ENCODE measurements around the gene AK5.

AK5 gene

GRCh38 chr1:77354536-77354935 is 72.7 kb downstream of the AK5 start:
- TF ChIP-seq ESRRG (CRISPR knock-in tag; IDR thresholded peaks at IDR 0.05) (no peak), ZNF70 (CRISPR knock-in tag; IDR thresholded peaks at IDR 0.05) (no peak), SNAI2 (CRISPR knock-in tag; IDR thresholded peaks at IDR 0.05) (no peak), ZNF8 (CRISPR knock-in tag; IDR thresholded peaks at IDR 0.05) (no peak), CSDC2 (CRISPR knock-in tag; IDR thresholded peaks at IDR 0.05) (no peak), ZNF565 (CRISPR knock-in tag; conservative IDR thresholded peaks at IDR 0.05; ENCODE audit: low read depth) (no peak), TOX (CRISPR knock-in tag; IDR thresholded peaks at IDR 0.05; ENCODE audit: borderline replicate concordance) (no peak)
- TF ChIP-seq, protein P1, sequence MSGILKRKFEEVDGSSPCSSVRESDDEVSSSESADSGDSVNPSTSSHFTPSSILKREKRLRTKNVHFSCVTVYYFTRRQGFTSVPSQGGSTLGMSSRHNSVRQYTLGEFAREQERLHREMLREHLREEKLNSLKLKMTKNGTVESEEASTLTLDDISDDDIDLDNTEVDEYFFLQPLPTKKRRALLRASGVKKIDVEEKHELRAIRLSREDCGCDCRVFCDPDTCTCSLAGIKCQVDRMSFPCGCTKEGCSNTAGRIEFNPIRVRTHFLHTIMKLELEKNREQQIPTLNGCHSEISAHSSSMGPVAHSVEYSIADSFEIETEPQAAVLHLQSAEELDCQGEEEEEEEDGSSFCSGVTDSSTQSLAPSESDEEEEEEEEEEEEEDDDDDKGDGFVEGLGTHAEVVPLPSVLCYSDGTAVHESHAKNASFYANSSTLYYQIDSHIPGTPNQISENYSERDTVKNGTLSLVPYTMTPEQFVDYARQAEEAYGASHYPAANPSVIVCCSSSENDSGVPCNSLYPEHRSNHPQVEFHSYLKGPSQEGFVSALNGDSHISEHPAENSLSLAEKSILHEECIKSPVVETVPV (CRISPR knock-in tag; IDR thresholded peaks at IDR 0.05): no peak
- TF ChIP-seq, protein P2, sequence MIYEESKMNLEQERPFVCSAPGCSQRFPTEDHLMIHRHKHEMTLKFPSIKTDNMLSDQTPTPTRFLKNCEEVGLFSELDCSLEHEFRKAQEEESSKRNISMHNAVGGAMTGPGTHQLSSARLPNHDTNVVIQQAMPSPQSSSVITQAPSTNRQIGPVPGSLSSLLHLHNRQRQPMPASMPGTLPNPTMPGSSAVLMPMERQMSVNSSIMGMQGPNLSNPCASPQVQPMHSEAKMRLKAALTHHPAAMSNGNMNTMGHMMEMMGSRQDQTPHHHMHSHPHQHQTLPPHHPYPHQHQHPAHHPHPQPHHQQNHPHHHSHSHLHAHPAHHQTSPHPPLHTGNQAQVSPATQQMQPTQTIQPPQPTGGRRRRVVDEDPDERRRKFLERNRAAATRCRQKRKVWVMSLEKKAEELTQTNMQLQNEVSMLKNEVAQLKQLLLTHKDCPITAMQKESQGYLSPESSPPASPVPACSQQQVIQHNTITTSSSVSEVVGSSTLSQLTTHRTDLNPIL (CRISPR knock-in tag; IDR thresholded peaks at IDR 0.05; ENCODE audit: low read depth): no peak
- ATAC-seq: no peak

DNA sequence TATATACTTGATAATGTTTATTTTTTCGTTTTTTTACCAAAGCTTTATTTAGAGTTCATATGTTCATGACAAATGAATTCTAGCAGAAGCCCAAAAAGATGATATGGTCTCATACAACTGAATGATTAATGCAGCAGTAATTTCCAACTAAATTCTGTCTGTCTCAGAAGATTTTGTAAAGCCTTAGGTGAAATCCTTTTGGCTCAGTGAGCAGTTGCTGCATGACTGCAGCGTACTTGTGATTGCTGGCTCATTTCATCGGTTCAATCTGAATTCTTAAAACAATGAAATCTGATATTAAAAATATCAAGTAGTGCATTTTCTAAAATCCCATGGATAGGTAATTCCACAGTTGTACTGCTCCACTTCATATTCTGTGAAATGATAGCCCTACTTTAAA is 73.2 kb downstream of the AK5 start:
- no peak for TF ChIP-seq PPARA (CRISPR knock-in tag; IDR thresholded peaks at IDR 0.05; ENCODE audit: borderline replicate concordance)
- no peak for TF ChIP-seq ZNF565 (CRISPR knock-in tag; conservative IDR thresholded peaks at IDR 0.05; ENCODE audit: low read depth)
- no peak for TF ChIP-seq RARB (CRISPR knock-in tag; IDR thresholded peaks at IDR 0.05)
- TF ChIP-seq ISL1 (CRISPR knock-in tag; IDR thresholded peaks at IDR 0.05): no peak
- no peak for TF ChIP-seq ZFP30 (CRISPR knock-in tag; IDR thresholded peaks at IDR 0.05)
- no peak for TF ChIP-seq TCF4 (CRISPR knock-in tag; IDR thresholded peaks at IDR 0.05; ENCODE audit: borderline replicate concordance)
- TF ChIP-seq, protein P1 (CRISPR knock-in tag; IDR thresholded peaks at IDR 0.05): no peak
- no peak for TF ChIP-seq TOX (CRISPR knock-in tag; IDR thresholded peaks at IDR 0.05; ENCODE audit: borderline replicate concordance)
- no peak for TF ChIP-seq POU6F1 (CRISPR knock-in tag; IDR thresholded peaks at IDR 0.05; ENCODE audit: borderline replicate concordance, low read depth)
- TF ChIP-seq, protein P2 (CRISPR knock-in tag; IDR thresholded peaks at IDR 0.05; ENCODE audit: low read depth): no peak
- TF ChIP-seq, protein P3, sequence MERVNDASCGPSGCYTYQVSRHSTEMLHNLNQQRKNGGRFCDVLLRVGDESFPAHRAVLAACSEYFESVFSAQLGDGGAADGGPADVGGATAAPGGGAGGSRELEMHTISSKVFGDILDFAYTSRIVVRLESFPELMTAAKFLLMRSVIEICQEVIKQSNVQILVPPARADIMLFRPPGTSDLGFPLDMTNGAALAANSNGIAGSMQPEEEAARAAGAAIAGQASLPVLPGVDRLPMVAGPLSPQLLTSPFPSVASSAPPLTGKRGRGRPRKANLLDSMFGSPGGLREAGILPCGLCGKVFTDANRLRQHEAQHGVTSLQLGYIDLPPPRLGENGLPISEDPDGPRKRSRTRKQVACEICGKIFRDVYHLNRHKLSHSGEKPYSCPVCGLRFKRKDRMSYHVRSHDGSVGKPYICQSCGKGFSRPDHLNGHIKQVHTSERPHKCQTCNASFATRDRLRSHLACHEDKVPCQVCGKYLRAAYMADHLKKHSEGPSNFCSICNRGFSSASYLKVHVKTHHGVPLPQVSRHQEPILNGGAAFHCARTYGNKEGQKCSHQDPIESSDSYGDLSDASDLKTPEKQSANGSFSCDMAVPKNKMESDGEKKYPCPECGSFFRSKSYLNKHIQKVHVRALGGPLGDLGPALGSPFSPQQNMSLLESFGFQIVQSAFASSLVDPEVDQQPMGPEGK (CRISPR knock-in tag; IDR thresholded peaks at IDR 0.05; ENCODE audit: borderline replicate concordance): no peak
- TF ChIP-seq GLIS3 (CRISPR knock-in tag; IDR thresholded peaks at IDR 0.05): no peak
- TF ChIP-seq ZNF8 (CRISPR knock-in tag; IDR thresholded peaks at IDR 0.05): no peak
- no peak for TF ChIP-seq SNAI2 (CRISPR knock-in tag; IDR thresholded peaks at IDR 0.05)
- TF ChIP-seq OSR1 (CRISPR knock-in tag; IDR thresholded peaks at IDR 0.05): no peak
- no peak for TF ChIP-seq BACH2 (CRISPR knock-in tag; IDR thresholded peaks at IDR 0.05; ENCODE audit: borderline replicate concordance)
- TF ChIP-seq CSDC2 (CRISPR knock-in tag; IDR thresholded peaks at IDR 0.05): no peak
- TF ChIP-seq ESRRG (CRISPR knock-in tag; IDR thresholded peaks at IDR 0.05): no peak
- no peak for TF ChIP-seq ZNF70 (CRISPR knock-in tag; IDR thresholded peaks at IDR 0.05)
- ATAC-seq: no peak

- no peak for ATAC-seq
These were observed 74.3 kb downstream of the AK5 start for GRCh38 chr1:77356136-77356535.

More at GRCh38 chr1:77356136-77356535, 74.3 kb downstream of the AK5 start:
- TF ChIP-seq TOX (CRISPR knock-in tag; IDR thresholded peaks at IDR 0.05; ENCODE audit: borderline replicate concordance): no peak
- no peak for TF ChIP-seq ZNF70 (CRISPR knock-in tag; IDR thresholded peaks at IDR 0.05)
- no peak for TF ChIP-seq SNAI2 (CRISPR knock-in tag; IDR thresholded peaks at IDR 0.05)
- TF ChIP-seq, protein P1 (CRISPR knock-in tag; IDR thresholded peaks at IDR 0.05): no peak

Data from SK-N-SH treated with all-trans-retinoic acid at 6 μM for 48 hours (cell line).